ENCODE data around the gene MT4. TPM values are rescaled to one million over a fixed set of nuclear protein-coding genes. Genes with fewer than 3 reads are reported as not detected.
A peak's percentile ranks its signal among the peaks of the same experiment; 100 is the strongest.
"Not testable (repeated sequence)": the region's sequence is repeated elsewhere in the genome, so short reads cannot be mapped to it uniquely, and the experiment has no call there.

MT4 gene
- total and polyA plus RNA-seq, 7 donors = not detected

- H3K4me3 ChIP-seq = no peak overlapping the region
- 38 to 54% (median 43%) methylated on average over 8 of the region's 8 CpGs for WGBS, 3 donors
- no peaks in the 10 kb centered on the region for H3K4me1 ChIP-seq
- ATAC-seq (peak; percentile 72 to 94 (median 88)), DNase-seq (peak; percentile 75 to 85)
- no peaks in the 10 kb centered on the region for H3K36me3 ChIP-seq (ENCODE audit: insufficient read depth in 1 of 2, low read depth in 1 of 2)
- H3K9me3 ChIP-seq = peaks cover 5% of the 10 kb centered on the region
- H3K27me3 ChIP-seq (ENCODE audit: insufficient read depth in 3 of 3, low read length in 2 of 3) = no peaks in the 10 kb centered on the region
- intact Hi-C loops (cut with DNase I) = loop anchor here in 1 of 2 donors (1.0 kb wide), 1 partner anchor 126 kb away; no protein-coding TSS in a partner anchor
- no peak overlapping the region for H3K27ac ChIP-seq
- peak; percentile 63 for TF ChIP-seq CTCF (IDR thresholded peaks at IDR 0.05)
These were observed 11.9 kb downstream of the MT4 start for GRCh38 chr16:56576585-56577299.

GRCh38 chr16:56577300-56577625 lies 12.4 kb downstream of the MT4 start:
- ATAC-seq = no peak
- intact Hi-C loops (cut with DNase I) = loop anchor here in 1 of 2 donors (1.0 kb wide), 1 partner anchor 125 kb away; no protein-coding TSS in a partner anchor
- 67 to 78% (median 68%) methylated on average over 4 of the region's 4 CpGs for WGBS, 3 donors

GRCh38 chr16:56580391-56581048 lies 15.6 kb downstream of the MT4 start:
- WGBS, 3 donors = 77 to 82% (median 80%) methylated on average over 6 of the region's 6 CpGs
- Histone ChIP-seq H3K9me3 (no peaks in the 10 kb centered on the region), H3K4me3 (no peak overlapping the region), H3K27me3 (ENCODE audit: insufficient read depth in 3 of 3, low read length in 2 of 3) (no peaks in the 10 kb centered on the region), H3K27ac (no peak overlapping the region), H3K4me1 (no peaks in the 10 kb centered on the region), H3K36me3 (ENCODE audit: insufficient read depth in 1 of 2, low read depth in 1 of 2) (no peaks in the 10 kb centered on the region)
- TF ChIP-seq CTCF (IDR thresholded peaks at IDR 0.05) = no peak
- DNase-seq (no peak), ATAC-seq (no peak)
- intact Hi-C loops (cut with DNase I) = no loop called here

More at GRCh38 chr16:56577300-56577625, 12.4 kb downstream of the MT4 start:
- no peaks in the 10 kb centered on the region for H3K4me1 ChIP-seq
- peaks cover 5% of the 10 kb centered on the region for H3K9me3 ChIP-seq
- no peak overlapping the region for H3K27ac ChIP-seq
- H3K4me3 ChIP-seq = no peak overlapping the region
- no peaks in the 10 kb centered on the region for H3K27me3 ChIP-seq (ENCODE audit: insufficient read depth in 3 of 3, low read length in 2 of 3)
- no peaks in the 10 kb centered on the region for H3K36me3 ChIP-seq (ENCODE audit: insufficient read depth in 1 of 2, low read depth in 1 of 2)
- no peak for TF ChIP-seq CTCF (IDR thresholded peaks at IDR 0.05)
- DNase-seq = no peak

- ATAC-seq; H3K27ac ChIP-seq; H3K27me3 ChIP-seq (ENCODE audit: insufficient read depth in 3 of 3, low read length in 2 of 3); H3K9me3 ChIP-seq; intact Hi-C loops (cut with DNase I); H3K4me3 ChIP-seq; H3K4me1 ChIP-seq; H3K36me3 ChIP-seq (ENCODE audit: insufficient read depth in 1 of 2, low read depth in 1 of 2); DNase-seq: not testable (repeated sequence)
- 86 to 98% (median 90%) methylated on average over 2 of the region's 2 CpGs for WGBS, 3 donors
These were observed 18.0 kb downstream of the MT4 start for GRCh38 chr16:56582911-56583310.

GRCh38 chr16:56583351-56584168 lies 18.7 kb downstream of the MT4 start:
- Histone ChIP-seq H3K27me3 (ENCODE audit: insufficient read depth in 3 of 3, low read length in 2 of 3) (no peaks in the 10 kb centered on the region), H3K4me3 (no peak overlapping the region), H3K9me3 (no peaks in the 10 kb centered on the region), H3K27ac (no peak overlapping the region), H3K4me1 (no peaks in the 10 kb centered on the region), H3K36me3 (ENCODE audit: insufficient read depth in 1 of 2, low read depth in 1 of 2) (no peaks in the 10 kb centered on the region)
- ATAC-seq (no peak), DNase-seq (no peak)
- WGBS, 3 donors = 72 to 78% (median 77%) methylated on average over 10 to 11 of the region's 11 CpGs
- no peak for TF ChIP-seq CTCF (IDR thresholded peaks at IDR 0.05)
- intact Hi-C loops (cut with DNase I) = no loop called here

All from psoas muscle (tissue), 8 donors.